ENCODE data around the gene IGFBP5. TPM values are rescaled to one million over a fixed set of nuclear protein-coding genes. Genes with fewer than 3 reads are reported as not detected.

The IGFBP5 gene
- total and polyA plus RNA-seq, 2 of the 8 experiments (the other 6 are each of a cell fraction or from before 2014, with no cell fraction given): 2.2 to 2.5 TPM

Other genes starting within 250 kb of the IGFBP5 start
- gene RPL37A, start 196.7 kb downstream of the IGFBP5 start, total RNA-seq (2021; fragmentation: NEBNext Ultra II Directional; extraction: Animal tissue kit (Norgen Biotek cat#: 25700)): 3,180 and 3,341 TPM in 2 replicates
- gene RPL37A, start 196.7 kb downstream of the IGFBP5 start, polyA plus RNA-seq (2011; rRNA removed): 1,723 and 1,737 TPM in 2 replicates
- 322 and 326 TPM in 2 replicates for gene IGFBP2, start 62.1 kb downstream of the IGFBP5 start, total RNA-seq (2021; fragmentation: NEBNext Ultra II Directional; extraction: Animal tissue kit (Norgen Biotek cat#: 25700))
- gene IGFBP2, start 62.1 kb downstream of the IGFBP5 start, polyA plus RNA-seq (2011; rRNA removed): 782 and 980 TPM in 2 replicates
- not detected in 2 replicates for gene TNP1, start 164.5 kb upstream of the IGFBP5 start, total RNA-seq (2021; fragmentation: NEBNext Ultra II Directional; extraction: Animal tissue kit (Norgen Biotek cat#: 25700))
- gene TNP1, start 164.5 kb upstream of the IGFBP5 start, polyA plus RNA-seq (2011; rRNA removed): not detected in 2 replicates

All from H1 (cell line).